Measurements from ENCODE around the gene CNOT3.
"Not testable (repeated sequence)": the region's sequence is repeated elsewhere in the genome, so short reads cannot be mapped to it uniquely, and the experiment has no call there.

CNOT3 gene

GRCh38 chr19:54137699-54138488 is at the start of gene CNOT3:
TSS of gene CNOT3 (plus strand) at chr19:54137762. CDS start at chr19:54142979, 5,217 bp downstream.
- H3K4me3 Mint-ChIP-seq: peak within 1 kb of the TSS; percentile 91
- DNase-seq (ENCODE audit: low spot score): no peak
- H3K27me3 Mint-ChIP-seq (ENCODE audit: low read depth): no peaks in the 10 kb centered on the region
- no peaks in the 10 kb centered on the region for H3K9me3 Mint-ChIP-seq
- peaks cover 40% of the 10 kb centered on the region for H3K4me1 Mint-ChIP-seq (ENCODE audit: low read depth)
- peak within 1 kb of the TSS; percentile 92 for H3K27ac Mint-ChIP-seq
- peaks cover 24% of the 10 kb centered on the region for H3K36me3 Mint-ChIP-seq (ENCODE audit: low read depth)

GRCh38 chr19:54094426-54095000 is 43.0 kb upstream of the CNOT3 start:
- DNase-seq (ENCODE audit: low spot score): no peak
- Mint-ChIP-seq H3K4me3 (peak overlapping the region; percentile 8), H3K36me3 (ENCODE audit: low read depth) (no peaks in the 10 kb centered on the region), H3K27me3 (ENCODE audit: low read depth) (peaks cover 23% of the 10 kb centered on the region), H3K4me1 (ENCODE audit: low read depth) (peaks cover 13% of the 10 kb centered on the region), H3K9me3 (no peaks in the 10 kb centered on the region), H3K27ac (no peak overlapping the region)

DNA sequence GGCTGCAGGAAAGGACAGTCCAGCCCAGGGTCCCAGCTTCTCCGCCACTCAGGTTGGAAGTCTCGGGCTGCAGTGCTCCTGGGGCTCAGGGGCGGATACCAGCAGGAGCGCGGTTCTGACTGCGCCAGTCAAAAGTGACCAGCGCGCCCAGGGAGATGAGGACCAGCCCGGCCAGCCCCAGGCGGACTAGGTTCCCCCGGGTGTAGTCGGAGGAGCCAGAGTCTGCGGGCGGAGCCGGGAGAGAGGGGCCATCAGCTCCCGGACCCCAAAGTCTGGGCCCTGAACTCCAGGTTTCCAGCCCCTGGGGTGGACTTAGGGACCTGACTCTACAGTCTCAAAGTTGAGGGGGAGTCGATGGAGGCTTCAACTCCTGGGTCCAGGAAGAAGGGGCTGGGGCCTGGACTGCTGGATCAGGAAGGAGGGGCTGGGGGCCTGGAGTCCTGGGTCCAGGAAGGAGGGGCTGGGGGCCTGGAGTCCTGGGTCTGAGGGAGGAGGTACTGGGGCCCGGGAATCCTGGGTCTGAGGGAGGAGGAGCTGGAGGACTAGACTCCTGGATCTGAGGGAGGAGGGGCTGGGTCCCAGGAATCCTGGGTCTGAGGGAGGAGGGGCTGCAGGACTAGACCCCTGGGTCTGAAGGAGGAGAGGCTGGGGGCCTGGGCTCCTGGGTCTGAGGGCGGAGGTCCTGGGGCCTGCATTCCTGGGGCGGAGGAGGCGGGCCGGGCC is 42.3 kb upstream of the CNOT3 start:
- Mint-ChIP-seq H3K27me3 (ENCODE audit: low read depth) (peaks cover 23% of the 10 kb centered on the region), H3K4me3 (no peak overlapping the region), H3K4me1 (ENCODE audit: low read depth) (peaks cover 13% of the 10 kb centered on the region), H3K27ac (no peak overlapping the region), H3K9me3 (no peaks in the 10 kb centered on the region), H3K36me3 (ENCODE audit: low read depth) (no peaks in the 10 kb centered on the region)
- DNase-seq (ENCODE audit: low spot score): no peak

DNA sequence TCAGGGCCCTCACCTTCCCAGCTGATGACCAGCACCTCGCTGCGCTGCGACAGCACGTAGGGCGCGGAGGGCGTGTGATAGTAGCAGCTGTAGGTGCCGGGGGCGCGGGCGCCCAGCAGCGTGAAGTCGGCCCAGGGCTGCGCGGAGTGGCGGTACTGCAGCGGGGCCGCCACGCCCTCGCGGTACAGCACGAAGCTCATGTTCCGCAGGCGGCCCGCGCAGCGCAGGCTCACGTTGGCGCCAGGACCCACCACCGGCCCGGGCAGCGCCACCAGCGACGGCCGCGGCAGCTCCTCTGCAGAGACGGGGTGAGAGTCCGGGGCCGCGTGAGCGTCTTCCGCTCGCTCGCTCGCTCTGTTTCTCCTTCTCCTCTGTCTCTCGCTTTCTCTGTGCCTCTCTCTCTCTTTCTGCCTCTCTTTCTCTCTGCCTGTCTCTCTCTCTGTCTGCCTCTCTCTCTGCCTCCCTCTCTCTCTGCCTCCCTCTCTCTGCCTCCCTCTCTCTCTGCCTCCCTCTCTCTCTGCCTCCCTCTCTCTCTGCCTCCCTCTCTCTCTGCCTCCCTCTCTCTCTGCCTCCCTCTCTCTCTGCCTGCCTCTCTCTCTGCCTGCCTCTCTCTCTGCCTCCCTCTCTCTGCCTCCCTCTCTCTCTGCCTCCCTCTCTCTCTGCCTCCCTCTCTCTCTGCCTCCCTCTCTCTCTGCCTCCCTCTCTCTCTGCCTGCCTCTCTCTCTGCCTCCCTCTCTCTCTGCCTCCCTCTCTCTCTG is 41.5 kb upstream of the CNOT3 start:
- peak overlapping the region; percentile 35 for H3K27ac Mint-ChIP-seq

DNA sequence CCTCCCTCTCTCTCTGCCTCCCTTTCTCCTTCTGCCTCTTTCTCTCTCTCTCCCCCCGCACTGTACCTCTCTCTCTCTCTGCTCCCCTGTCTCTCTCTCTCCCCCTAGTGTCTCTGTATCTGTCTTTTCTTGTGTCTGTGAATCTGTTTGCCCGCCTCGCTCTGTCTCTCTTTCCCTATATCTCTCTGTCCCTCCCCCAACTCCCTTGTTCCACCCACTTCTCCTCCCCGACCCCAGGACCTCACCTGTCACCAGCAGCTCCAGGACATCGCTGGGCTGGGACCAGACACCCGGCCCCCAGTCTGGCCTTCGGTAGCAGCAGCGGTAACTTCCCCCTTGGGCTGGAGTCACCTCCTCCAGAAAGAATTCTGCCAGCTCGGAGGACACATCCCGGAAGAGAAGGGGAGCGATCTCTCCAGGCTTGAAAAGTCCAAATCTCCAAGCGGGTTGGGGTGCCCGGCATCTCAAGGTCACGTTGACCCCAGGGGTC is 40.9 kb upstream of the CNOT3 start:
- DNase-seq (ENCODE audit: low spot score): no peak
- peaks cover 23% of the 10 kb centered on the region for H3K27me3 Mint-ChIP-seq (ENCODE audit: low read depth)

More for the DNA sequence above, 41.5 kb upstream of the CNOT3 start:
- peak; percentile 42 for DNase-seq (ENCODE audit: low spot score)
- peaks cover 23% of the 10 kb centered on the region for H3K27me3 Mint-ChIP-seq (ENCODE audit: low read depth)
- H3K4me1 Mint-ChIP-seq (ENCODE audit: low read depth): peaks cover 16% of the 10 kb centered on the region
- H3K9me3 Mint-ChIP-seq; H3K36me3 Mint-ChIP-seq (ENCODE audit: low read depth): not testable (repeated sequence)
- peak overlapping the region; percentile 80 for H3K4me3 Mint-ChIP-seq

DNA sequence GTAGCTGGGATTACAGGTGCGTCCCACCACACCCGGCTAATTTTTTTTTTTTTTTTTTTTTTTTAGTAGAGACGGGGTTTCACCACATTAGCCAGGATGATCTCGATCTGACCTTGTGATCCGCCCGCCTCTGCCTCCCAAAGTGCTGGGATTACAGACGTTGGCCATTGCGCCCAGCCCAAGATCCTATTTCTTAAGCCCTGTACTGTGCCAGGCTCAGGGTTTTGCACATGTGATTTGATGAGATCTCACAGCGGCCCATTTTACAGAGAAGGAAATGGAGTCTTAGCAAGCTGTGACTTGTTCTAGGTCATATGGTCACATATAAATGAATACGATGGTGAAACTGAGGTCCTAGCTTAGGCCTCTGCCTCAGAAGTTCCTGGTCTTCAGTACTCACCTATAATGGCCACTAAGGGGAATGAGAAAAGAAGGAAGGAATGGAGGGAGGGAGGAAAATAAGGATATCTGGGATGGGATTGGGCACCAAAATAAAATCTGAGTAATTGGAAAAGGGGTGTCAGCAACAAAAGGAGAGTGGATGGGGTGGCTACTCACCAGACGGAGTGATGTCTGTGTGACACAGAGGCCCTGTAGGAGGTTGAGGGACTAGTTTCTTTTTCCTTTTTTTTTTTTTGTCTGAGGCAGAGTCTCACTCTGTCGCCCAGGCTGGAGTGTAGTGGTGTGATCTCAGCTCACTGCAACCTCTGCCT is 38.2 kb upstream of the CNOT3 start:
- H3K36me3 Mint-ChIP-seq (ENCODE audit: low read depth): no peaks in the 10 kb centered on the region
- H3K4me1 Mint-ChIP-seq (ENCODE audit: low read depth): peaks cover 24% of the 10 kb centered on the region
- H3K4me3 Mint-ChIP-seq: no peak overlapping the region
- no peaks in the 10 kb centered on the region for H3K9me3 Mint-ChIP-seq
- no peak for DNase-seq (ENCODE audit: low spot score)
- peaks cover 17% of the 10 kb centered on the region for H3K27me3 Mint-ChIP-seq (ENCODE audit: low read depth)
- H3K27ac Mint-ChIP-seq: no peak overlapping the region

More for the DNA sequence above, 40.9 kb upstream of the CNOT3 start:
- H3K4me3 Mint-ChIP-seq: peak overlapping the region; percentile 44
- no peaks in the 10 kb centered on the region for H3K9me3 Mint-ChIP-seq
- no peaks in the 10 kb centered on the region for H3K36me3 Mint-ChIP-seq (ENCODE audit: low read depth)
- peak overlapping the region; percentile 35 for H3K27ac Mint-ChIP-seq
- peaks cover 19% of the 10 kb centered on the region for H3K4me1 Mint-ChIP-seq (ENCODE audit: low read depth)

GRCh38 chr19:54099903-54100255 is 37.7 kb upstream of the CNOT3 start:
- Mint-ChIP-seq H3K4me1 (ENCODE audit: low read depth) (peaks cover 22% of the 10 kb centered on the region), H3K27me3 (ENCODE audit: low read depth) (peaks cover 13% of the 10 kb centered on the region)
- H3K9me3 Mint-ChIP-seq; H3K4me3 Mint-ChIP-seq; H3K36me3 Mint-ChIP-seq (ENCODE audit: low read depth); DNase-seq (ENCODE audit: low spot score); H3K27ac Mint-ChIP-seq: not testable (repeated sequence)

- H3K27me3 Mint-ChIP-seq (ENCODE audit: low read depth): peaks cover 11% of the 10 kb centered on the region
- no peaks in the 10 kb centered on the region for H3K9me3 Mint-ChIP-seq
- H3K4me1 Mint-ChIP-seq (ENCODE audit: low read depth): peaks cover 25% of the 10 kb centered on the region
- peaks cover 6% of the 10 kb centered on the region for H3K36me3 Mint-ChIP-seq (ENCODE audit: low read depth)
- peak within 1 kb of the TSS; percentile 64 for H3K4me3 Mint-ChIP-seq
- H3K27ac Mint-ChIP-seq: peak within 1 kb of the TSS; percentile 72
- DNase-seq (ENCODE audit: low spot score): no peak
Measured at GRCh38 chr19:54100561-54100960, 37.0 kb upstream of the CNOT3 start, which contains the start of gene OSCAR. TSS of gene OSCAR (minus strand) at chr19:54100803. CDS start at chr19:54100792, 11 bp downstream.

GRCh38 chr19:54102421-54103169 is 35.0 kb upstream of the CNOT3 start, which contains the start of gene NDUFA3:
TSS of gene NDUFA3 (plus strand) at chr19:54102855. CDS start at chr19:54102879, 24 bp downstream.
- H3K36me3 Mint-ChIP-seq (ENCODE audit: low read depth): peaks cover 26% of the 10 kb centered on the region
- peak within 1 kb of the TSS; percentile 97 for H3K4me3 Mint-ChIP-seq
- H3K27ac Mint-ChIP-seq: peak within 1 kb of the TSS; percentile 95
- H3K27me3 Mint-ChIP-seq (ENCODE audit: low read depth): peaks cover 6% of the 10 kb centered on the region
- peak; percentile 99 for DNase-seq (ENCODE audit: low spot score)
- H3K4me1 Mint-ChIP-seq (ENCODE audit: low read depth): peaks cover 20% of the 10 kb centered on the region
- H3K9me3 Mint-ChIP-seq: no peaks in the 10 kb centered on the region

- Mint-ChIP-seq H3K27ac (peak overlapping the region; percentile 31), H3K4me1 (ENCODE audit: low read depth) (peaks cover 20% of the 10 kb centered on the region), H3K4me3 (peak overlapping the region; percentile 43), H3K27me3 (ENCODE audit: low read depth) (no peaks in the 10 kb centered on the region), H3K36me3 (ENCODE audit: low read depth) (peaks cover 35% of the 10 kb centered on the region), H3K9me3 (no peaks in the 10 kb centered on the region)
- no peak for DNase-seq (ENCODE audit: low spot score)
Measured at GRCh38 chr19:54104998-54105715, 32.4 kb upstream of the CNOT3 start.

DNA sequence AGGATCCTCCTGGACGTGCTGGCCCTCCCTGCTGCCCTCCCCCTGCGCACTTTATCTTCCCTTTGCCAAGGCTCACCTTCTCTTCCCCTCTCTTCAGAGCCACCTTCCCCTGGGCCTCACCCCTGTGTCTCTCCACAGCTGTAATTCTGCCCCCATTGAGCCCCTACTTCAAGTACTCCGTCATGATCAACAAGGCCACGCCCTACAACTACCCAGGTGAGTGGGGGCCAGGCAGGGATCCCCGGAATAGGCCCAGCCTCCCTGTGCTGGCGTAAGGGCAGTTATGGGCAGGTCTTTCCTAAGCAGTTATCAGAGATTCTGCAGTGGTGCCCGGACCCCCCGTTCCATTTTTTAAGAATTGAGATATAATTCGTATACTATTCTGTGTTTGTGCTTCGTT is 31.8 kb upstream of the CNOT3 start:
- Mint-ChIP-seq H3K36me3 (ENCODE audit: low read depth) (peaks cover 40% of the 10 kb centered on the region), H3K4me3 (peak overlapping the region; percentile 43)

DNA sequence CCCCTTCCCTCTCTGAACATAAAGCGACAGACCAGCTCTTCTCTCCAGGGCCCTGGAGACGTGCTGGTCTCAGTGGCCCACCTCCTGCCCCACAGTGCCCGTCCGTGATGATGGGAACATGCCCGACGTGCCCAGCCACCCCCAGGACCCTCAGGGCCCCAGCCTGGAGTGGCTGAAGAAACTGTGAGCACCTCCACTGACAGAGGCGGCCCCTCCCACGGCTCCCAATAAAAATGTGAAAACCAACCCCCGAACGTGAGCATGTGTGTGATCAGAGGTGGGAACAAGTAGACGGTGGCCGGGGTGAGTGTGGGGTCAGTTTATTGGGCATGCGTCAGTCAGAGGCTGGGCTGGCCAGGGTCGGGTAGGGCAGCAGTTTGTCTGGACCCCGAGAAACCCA is 30.8 kb upstream of the CNOT3 start:
- Mint-ChIP-seq H3K9me3 (no peaks in the 10 kb centered on the region), H3K4me1 (ENCODE audit: low read depth) (peaks cover 15% of the 10 kb centered on the region), H3K27ac (no peak overlapping the region), H3K27me3 (ENCODE audit: low read depth) (no peaks in the 10 kb centered on the region), H3K36me3 (ENCODE audit: low read depth) (peaks cover 42% of the 10 kb centered on the region), H3K4me3 (no peak overlapping the region)
- DNase-seq (ENCODE audit: low spot score): no peak

More for the DNA sequence above, 31.8 kb upstream of the CNOT3 start:
- no peaks in the 10 kb centered on the region for H3K9me3 Mint-ChIP-seq
- H3K27me3 Mint-ChIP-seq (ENCODE audit: low read depth): no peaks in the 10 kb centered on the region
- H3K4me1 Mint-ChIP-seq (ENCODE audit: low read depth): peaks cover 20% of the 10 kb centered on the region
- peak overlapping the region; percentile 45 for H3K27ac Mint-ChIP-seq
- no peak for DNase-seq (ENCODE audit: low spot score)

Data from T-helper 2 cell treated with Interferon-gamma antibody and Interleukin-4, amounts not matched to agents 5 μg/mL and 100 μg/mL, for 36 hours (primary cell).